ENCODE data around the gene STK32C. TPM values are rescaled to one million over a fixed set of nuclear protein-coding genes. Genes with fewer than 3 reads are reported as not detected.
"Not testable (repeated sequence)": the region's sequence is repeated elsewhere in the genome, so short reads cannot be mapped to it uniquely, and the experiment has no call there.

Gene STK32C
- total RNA-seq, 4 donors from 2014 or later = 1.3 to 5.6 (median 4.7) TPM

DNA sequence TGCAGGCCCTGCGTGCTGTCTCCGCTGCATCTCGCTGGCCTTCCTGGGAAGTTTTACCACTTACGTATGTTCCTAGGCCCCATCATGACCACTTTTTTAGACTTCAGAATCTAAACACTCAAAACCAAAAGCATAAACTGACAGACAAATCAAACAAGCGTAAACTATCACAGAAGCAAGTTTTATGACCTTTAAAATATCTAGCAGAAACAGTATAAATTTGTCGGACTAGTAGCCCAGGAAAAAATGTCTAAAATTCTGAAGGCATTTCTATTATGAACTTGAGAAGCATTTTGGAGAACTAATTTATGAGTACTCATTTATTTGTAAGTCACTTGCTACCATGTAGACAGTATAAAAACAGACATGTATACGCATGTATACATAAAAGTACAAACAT is 34.8 kb upstream of the STK32C start:
- 98% methylated on average over 7 of the region's 7 CpGs for WGBS
- peaks cover 35% of the 10 kb centered on the region for H3K36me3 ChIP-seq
- H3K4me1 ChIP-seq = no peaks in the 10 kb centered on the region
- TF ChIP-seq POLR2A (IDR thresholded peaks at IDR 0.05) (no peak), EP300 (IDR thresholded peaks at IDR 0.05) (no peak), POLR2AphosphoS5 (IDR thresholded peaks at IDR 0.05) (no peak)
- TF ChIP-seq, protein P1, sequence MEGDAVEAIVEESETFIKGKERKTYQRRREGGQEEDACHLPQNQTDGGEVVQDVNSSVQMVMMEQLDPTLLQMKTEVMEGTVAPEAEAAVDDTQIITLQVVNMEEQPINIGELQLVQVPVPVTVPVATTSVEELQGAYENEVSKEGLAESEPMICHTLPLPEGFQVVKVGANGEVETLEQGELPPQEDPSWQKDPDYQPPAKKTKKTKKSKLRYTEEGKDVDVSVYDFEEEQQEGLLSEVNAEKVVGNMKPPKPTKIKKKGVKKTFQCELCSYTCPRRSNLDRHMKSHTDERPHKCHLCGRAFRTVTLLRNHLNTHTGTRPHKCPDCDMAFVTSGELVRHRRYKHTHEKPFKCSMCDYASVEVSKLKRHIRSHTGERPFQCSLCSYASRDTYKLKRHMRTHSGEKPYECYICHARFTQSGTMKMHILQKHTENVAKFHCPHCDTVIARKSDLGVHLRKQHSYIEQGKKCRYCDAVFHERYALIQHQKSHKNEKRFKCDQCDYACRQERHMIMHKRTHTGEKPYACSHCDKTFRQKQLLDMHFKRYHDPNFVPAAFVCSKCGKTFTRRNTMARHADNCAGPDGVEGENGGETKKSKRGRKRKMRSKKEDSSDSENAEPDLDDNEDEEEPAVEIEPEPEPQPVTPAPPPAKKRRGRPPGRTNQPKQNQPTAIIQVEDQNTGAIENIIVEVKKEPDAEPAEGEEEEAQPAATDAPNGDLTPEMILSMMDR (IDR thresholded peaks at IDR 0.05) = no peak
- H3K9me3 ChIP-seq = no peaks in the 10 kb centered on the region
- no peak overlapping the region for H3K27ac ChIP-seq
- no peak for DNase-seq (ENCODE audit: low spot score in 2 of 2)
- H3K27me3 ChIP-seq = no peaks in the 10 kb centered on the region
- no peak overlapping the region for H3K4me3 ChIP-seq

DNA sequence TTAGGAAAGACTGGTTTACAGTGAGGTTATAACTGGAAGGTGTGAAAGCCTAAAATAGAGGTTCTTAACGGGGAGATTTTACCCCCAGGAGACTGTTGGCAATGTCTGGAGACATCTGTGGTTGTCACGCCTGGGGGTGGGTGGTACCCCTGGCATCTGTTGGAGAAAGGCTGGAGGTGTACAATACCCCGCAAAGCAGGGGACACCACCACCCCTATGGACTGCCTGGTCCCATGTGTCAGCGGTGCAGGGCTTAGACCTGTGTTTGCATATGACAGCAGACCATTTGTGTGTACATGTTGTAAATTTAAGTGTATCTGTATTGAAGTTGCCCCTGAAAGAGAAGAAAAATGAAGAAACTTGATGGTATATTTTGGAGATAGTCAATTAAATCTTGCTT is 34.0 kb upstream of the STK32C start:
- Histone ChIP-seq H3K4me3 (no peak overlapping the region), H3K4me1 (no peaks in the 10 kb centered on the region), H3K36me3 (peaks cover 35% of the 10 kb centered on the region), H3K9me3 (no peaks in the 10 kb centered on the region), H3K27me3 (no peaks in the 10 kb centered on the region), H3K27ac (no peak overlapping the region)
- 94% methylated on average over 4 of the region's 4 CpGs for WGBS
- no peak for TF ChIP-seq POLR2AphosphoS5 (IDR thresholded peaks at IDR 0.05)
- TF ChIP-seq POLR2A (IDR thresholded peaks at IDR 0.05) = no peak
- no peak for TF ChIP-seq EP300 (IDR thresholded peaks at IDR 0.05)
- TF ChIP-seq, protein P1 (IDR thresholded peaks at IDR 0.05) = no peak
- DNase-seq (ENCODE audit: low spot score in 2 of 2) = no peak

DNA sequence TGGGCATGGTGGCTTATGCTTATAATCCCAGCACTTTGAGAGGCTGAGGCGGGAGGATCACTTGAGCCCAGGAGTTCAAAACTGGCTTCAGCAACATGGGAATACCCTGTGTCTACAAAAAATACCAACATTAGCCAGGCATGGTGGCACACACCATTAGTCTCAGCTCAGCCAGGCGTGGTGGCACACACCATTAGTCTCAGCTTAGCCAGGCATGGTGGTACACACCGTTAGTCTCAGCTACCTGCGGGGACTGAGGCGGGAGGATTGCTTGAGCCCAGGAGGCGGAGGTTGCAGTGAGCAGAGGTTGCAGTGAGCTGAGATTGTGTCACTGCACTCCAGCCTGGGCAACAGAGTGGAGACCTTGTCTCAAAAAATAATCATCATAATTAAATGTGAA is 33.3 kb upstream of the STK32C start:
- TF ChIP-seq POLR2AphosphoS5 (IDR thresholded peaks at IDR 0.05) (no peak), POLR2A (IDR thresholded peaks at IDR 0.05) (no peak), EP300 (IDR thresholded peaks at IDR 0.05) (no peak)
- TF ChIP-seq, protein P1 (IDR thresholded peaks at IDR 0.05) = no peak
- H3K4me3 ChIP-seq = no peak overlapping the region

DNA sequence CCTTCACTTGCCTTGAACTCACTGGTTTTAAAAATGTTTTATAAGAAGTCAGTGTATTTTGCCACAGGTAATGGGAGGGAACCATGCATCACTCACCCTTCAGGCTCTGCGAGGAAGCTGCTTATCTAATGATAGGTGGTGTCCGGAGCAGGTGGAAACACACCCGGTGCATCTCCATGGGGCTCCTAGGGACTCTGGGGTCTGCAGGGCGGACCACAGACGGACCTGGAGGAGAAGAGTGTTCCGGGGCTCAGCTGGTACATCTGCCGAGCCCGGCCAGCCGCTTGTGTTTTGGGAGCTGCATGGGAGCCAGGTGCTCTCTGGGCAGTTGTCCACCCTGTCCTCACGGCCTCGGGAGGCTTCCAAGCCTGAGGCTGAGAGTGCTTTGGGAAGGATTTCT is 31.5 kb upstream of the STK32C start:
- no peaks in the 10 kb centered on the region for H3K27me3 ChIP-seq
- WGBS = 96% methylated on average over 7 of the region's 11 CpGs

More for the DNA sequence above, 33.3 kb upstream of the STK32C start:
- 97% methylated on average over 6 of the region's 6 CpGs for WGBS
- Histone ChIP-seq H3K36me3 (peaks cover 35% of the 10 kb centered on the region), H3K27me3 (no peaks in the 10 kb centered on the region), H3K4me1 (peaks cover 4% of the 10 kb centered on the region), H3K9me3 (no peaks in the 10 kb centered on the region), H3K27ac (no peak overlapping the region)
- DNase-seq (ENCODE audit: low spot score in 2 of 2) = no peak

DNA sequence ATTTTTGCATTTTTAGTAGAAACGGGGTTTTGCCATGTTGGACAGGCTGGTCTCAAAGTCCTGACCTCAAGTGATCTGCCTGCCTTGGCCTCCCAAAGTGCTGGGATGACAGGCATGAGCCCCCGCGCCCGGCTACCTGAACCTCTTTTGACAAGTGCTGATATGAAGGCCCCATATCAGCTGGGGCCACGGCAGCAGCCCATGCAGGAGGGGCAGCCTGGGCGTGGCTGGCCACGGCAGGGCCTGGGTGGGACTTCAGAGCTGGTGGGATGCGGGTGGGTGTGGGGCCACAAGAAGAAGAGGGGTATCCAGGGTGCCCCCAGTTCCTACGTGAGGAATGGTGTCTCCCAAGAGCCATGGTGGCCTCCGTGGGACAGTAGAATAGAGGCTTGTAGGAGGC is 31.1 kb upstream of the STK32C start:
- H3K4me1 ChIP-seq = peaks cover 4% of the 10 kb centered on the region
- no peak for DNase-seq (ENCODE audit: low spot score in 2 of 2)
- 96% methylated on average over 6 of the region's 10 CpGs for WGBS
- peaks cover 18% of the 10 kb centered on the region for H3K36me3 ChIP-seq
- no peaks in the 10 kb centered on the region for H3K27me3 ChIP-seq
- no peaks in the 10 kb centered on the region for H3K9me3 ChIP-seq
- H3K27ac ChIP-seq = no peak overlapping the region
- TF ChIP-seq POLR2AphosphoS5 (IDR thresholded peaks at IDR 0.05) (no peak), POLR2A (IDR thresholded peaks at IDR 0.05) (no peak), EP300 (IDR thresholded peaks at IDR 0.05) (no peak)
- TF ChIP-seq, protein P1 (IDR thresholded peaks at IDR 0.05) = no peak
- H3K4me3 ChIP-seq = no peak overlapping the region

More for the DNA sequence above, 31.5 kb upstream of the STK32C start:
- H3K9me3 ChIP-seq = no peaks in the 10 kb centered on the region
- TF ChIP-seq EP300 (IDR thresholded peaks at IDR 0.05) = no peak
- TF ChIP-seq, protein P1 (IDR thresholded peaks at IDR 0.05) = no peak
- TF ChIP-seq POLR2AphosphoS5 (IDR thresholded peaks at IDR 0.05) = no peak
- no peak for TF ChIP-seq POLR2A (IDR thresholded peaks at IDR 0.05)
- no peak overlapping the region for H3K27ac ChIP-seq
- H3K36me3 ChIP-seq = peaks cover 20% of the 10 kb centered on the region
- H3K4me3 ChIP-seq = no peak overlapping the region
- H3K4me1 ChIP-seq = peaks cover 4% of the 10 kb centered on the region
- DNase-seq (ENCODE audit: low spot score in 2 of 2) = no peak

DNA sequence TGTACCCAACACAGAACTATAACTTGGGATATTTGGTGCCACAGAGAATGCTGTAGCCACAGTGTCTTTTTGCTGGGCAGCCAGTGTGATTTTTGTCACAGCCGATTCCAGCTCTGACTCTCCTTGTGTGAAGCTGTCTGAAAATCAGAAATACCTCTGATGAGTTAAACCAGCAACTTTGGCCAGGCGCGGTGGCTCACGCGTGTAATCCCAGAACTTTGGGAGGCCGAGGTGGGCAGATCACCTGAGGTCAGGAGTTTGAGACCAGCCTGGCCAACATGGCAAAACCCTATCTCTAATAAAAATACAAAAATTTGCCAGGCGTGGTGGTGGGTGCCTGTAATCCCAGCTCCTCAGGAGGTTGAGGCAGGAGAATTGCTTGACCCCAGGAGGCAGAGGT is 30.1 kb upstream of the STK32C start:
- H3K9me3 ChIP-seq; H3K4me1 ChIP-seq; H3K27ac ChIP-seq; H3K27me3 ChIP-seq; H3K4me3 ChIP-seq; DNase-seq (ENCODE audit: low spot score in 2 of 2): not testable (repeated sequence)
- peaks cover 18% of the 10 kb centered on the region for H3K36me3 ChIP-seq
- WGBS = 96% methylated on average over 7 of the region's 7 CpGs

Measured in suprapubic skin (tissue), 4 donors.